ENCODE measurements around the gene NFE2L3. TPM values are rescaled to one million over a fixed set of nuclear protein-coding genes. Genes with fewer than 3 reads are reported as not detected.

The NFE2L3 gene, protein sequence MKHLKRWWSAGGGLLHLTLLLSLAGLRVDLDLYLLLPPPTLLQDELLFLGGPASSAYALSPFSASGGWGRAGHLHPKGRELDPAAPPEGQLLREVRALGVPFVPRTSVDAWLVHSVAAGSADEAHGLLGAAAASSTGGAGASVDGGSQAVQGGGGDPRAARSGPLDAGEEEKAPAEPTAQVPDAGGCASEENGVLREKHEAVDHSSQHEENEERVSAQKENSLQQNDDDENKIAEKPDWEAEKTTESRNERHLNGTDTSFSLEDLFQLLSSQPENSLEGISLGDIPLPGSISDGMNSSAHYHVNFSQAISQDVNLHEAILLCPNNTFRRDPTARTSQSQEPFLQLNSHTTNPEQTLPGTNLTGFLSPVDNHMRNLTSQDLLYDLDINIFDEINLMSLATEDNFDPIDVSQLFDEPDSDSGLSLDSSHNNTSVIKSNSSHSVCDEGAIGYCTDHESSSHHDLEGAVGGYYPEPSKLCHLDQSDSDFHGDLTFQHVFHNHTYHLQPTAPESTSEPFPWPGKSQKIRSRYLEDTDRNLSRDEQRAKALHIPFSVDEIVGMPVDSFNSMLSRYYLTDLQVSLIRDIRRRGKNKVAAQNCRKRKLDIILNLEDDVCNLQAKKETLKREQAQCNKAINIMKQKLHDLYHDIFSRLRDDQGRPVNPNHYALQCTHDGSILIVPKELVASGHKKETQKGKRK
- total RNA-seq, result 2.9 and 5.2 TPM in 2 replicates

DNA sequence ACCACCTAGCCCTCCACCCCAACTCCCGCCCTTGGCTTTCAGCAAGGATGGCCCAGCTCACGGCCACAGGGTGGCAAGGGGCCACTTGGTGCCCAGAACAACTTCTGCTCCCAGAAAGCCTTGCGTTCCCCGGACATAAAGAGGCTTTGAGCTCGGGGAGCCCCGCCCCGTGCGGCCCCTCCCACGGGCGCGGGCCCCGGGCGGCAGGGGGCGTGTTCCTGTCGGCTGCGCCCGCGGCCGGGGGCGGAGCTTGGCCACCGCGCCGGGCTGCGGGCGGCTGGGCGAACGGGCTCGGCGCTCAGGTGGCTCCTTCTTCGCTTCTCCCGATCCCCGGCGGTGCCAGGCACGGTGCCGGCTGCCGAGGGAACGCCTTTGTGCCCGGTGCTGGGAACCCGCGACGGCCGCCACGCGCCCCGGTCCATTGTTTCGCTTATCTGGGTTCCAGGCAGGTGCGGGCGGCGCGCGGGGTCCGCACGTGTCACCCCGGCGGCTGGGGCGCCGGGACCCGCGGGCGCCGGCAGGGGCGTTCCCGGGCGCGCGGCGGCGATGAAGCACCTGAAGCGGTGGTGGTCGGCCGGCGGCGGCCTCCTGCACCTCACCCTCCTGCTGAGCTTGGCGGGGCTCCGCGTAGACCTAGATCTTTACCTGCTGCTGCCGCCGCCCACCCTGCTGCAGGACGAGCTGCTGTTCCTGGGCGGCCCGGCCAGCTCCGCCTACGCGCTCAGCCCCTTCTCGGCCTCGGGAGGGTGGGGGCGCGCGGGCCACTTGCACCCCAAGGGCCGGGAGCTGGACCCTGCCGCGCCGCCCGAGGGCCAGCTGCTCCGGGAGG, at the start of gene NFE2L3:
Gene NFE2L3 (plus strand): TSS at position 246 of the 829 bp plus-strand sequence. CDS start 301 bp downstream, at position 547.

DNA sequence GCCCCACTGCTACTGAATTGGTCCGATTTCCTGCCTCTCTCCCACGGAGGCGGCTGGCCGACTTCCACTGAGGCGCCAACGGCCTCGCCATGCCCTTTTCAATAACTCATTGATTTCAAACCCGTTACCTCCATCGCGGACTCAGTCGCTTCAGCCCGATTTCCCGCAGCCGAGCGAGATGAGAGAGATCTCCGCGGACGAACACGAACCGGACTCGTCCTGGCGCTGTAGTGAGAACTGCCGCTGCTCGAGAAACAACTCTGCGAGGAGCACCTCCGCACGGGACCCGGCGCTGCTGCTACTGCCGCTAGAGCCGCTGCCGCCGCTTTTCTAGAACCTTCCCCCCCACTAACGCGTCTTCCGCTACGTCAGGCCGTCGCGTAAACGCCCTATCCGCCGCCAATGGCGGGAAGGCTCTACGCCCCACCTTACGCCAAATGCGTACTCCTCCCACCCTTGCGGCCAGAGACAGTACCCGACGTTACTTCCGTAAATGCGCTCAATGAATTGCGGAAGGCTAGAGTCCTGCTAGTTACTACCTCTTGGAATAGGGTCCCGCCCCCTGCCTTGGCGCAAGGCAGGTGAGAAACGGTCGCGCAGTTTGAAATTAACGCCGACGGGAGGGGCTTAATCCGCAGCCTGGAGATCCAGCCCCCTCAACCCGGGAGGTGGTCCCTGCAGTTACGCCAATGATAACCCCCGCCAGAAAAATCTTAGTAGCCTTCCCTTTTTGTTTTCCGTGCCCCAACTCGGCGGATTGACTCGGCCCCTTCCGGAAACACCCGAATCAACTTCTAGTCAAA, 48.6 kb downstream of the NFE2L3 start, which contains the start of gene HNRNPA2B1:
Gene HNRNPA2B1 (minus strand): TSS at position 303 of the 803 bp plus-strand sequence. CDS start 169 bp downstream, at position 134.

DNA sequence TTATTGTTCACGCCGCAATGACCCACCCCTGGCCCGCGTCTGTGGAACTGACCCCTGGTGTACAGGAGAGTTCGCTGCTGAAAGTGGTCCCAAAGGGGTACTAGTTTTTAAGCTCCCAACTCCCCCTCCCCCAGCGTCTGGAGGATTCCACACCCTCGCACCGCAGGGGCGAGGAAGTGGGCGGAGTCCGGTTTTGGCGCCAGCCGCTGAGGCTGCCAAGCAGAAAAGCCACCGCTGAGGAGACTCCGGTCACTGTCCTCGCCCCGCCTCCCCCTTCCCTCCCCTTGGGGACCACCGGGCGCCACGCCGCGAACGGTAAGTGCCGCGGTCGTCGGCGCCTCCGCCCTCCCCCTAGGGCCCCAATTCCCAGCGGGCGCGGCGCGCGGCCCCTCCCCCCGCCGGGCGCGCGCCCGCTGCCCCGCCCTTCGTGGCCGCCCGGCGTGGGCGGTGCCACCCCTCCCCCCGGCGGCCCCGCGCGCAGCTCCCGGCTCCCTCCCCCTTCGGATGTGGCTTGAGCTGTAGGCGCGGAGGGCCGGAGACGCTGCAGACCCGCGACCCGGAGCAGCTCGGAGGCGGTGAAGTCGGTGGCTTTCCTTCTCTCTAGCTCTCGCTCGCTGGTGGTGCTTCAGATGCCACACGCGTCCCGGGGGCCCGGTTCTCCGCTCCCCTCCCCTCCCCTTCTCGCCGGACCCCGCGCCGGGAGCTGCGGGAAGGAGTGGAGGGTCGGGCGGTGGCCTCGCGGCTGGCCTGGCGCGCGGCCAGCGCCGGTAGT, 49.4 kb downstream of the NFE2L3 start, which contains the start of gene CBX3:
Gene CBX3 (plus strand): TSS at position 499 of the 772 bp plus-strand sequence. CDS start 1,254 bp downstream, outside the sequence.

Other genes with a start within 250 kb of the NFE2L3 start
- gene HNRNPA2B1, start 48.5 kb downstream of the NFE2L3 start, total RNA-seq, result 92.5 and 175 TPM in 2 replicates
- 138 and 180 TPM in 2 replicates for gene CBX3, start 49.5 kb downstream of the NFE2L3 start, total RNA-seq
- 4.9 and 6.1 TPM in 2 replicates for gene SNX10, start 139.7 kb downstream of the NFE2L3 start, total RNA-seq